Gastroesophageal sphincter (tissue), 3 donors: ENCODE measurements around the gene COLEC11.

Source experiments
- EP300 ChIP-seq: sonication (generic); formaldehyde crosslinking; IDR thresholded peaks from one replicate; pipeline ENCODE4 v1.6.1; 2017; ENCODE audit warnings: antibody characterized with exemption, mild to moderate bottlenecking
- POLR2AphosphoS5 ChIP-seq: sonication (generic); formaldehyde crosslinking; IDR thresholded peaks from one replicate; pipeline ENCODE4 v1.6.1; 2017; ENCODE audit warnings: antibody characterized with exemption
- TF ChIP-seq, protein P1 (sequence below), 4 experiments: fragments of 200-600 bp in 2 of 4; fragments of 450-650 bp in 2 of 4; sonication (generic) in 1 of 4; IDR thresholded peaks; one replicate each; pipeline ENCODE4 v1.5.1; 2017 to 2019; ENCODE audit warnings: antibody characterized with exemption in 4 of 4, mild to moderate bottlenecking in 2 of 4, moderate library complexity in 2 of 4

GRCh38 chr2:3596901-3597417 lies 2.0 kb downstream of the COLEC11 start:
- TF ChIP-seq, protein P1, sequence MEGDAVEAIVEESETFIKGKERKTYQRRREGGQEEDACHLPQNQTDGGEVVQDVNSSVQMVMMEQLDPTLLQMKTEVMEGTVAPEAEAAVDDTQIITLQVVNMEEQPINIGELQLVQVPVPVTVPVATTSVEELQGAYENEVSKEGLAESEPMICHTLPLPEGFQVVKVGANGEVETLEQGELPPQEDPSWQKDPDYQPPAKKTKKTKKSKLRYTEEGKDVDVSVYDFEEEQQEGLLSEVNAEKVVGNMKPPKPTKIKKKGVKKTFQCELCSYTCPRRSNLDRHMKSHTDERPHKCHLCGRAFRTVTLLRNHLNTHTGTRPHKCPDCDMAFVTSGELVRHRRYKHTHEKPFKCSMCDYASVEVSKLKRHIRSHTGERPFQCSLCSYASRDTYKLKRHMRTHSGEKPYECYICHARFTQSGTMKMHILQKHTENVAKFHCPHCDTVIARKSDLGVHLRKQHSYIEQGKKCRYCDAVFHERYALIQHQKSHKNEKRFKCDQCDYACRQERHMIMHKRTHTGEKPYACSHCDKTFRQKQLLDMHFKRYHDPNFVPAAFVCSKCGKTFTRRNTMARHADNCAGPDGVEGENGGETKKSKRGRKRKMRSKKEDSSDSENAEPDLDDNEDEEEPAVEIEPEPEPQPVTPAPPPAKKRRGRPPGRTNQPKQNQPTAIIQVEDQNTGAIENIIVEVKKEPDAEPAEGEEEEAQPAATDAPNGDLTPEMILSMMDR (IDR thresholded peaks at IDR 0.05), result no peak
- TF ChIP-seq EP300, result no peak
- TF ChIP-seq POLR2AphosphoS5, result no peak
